K562 treated with DMSO at 1 percent for 4 hours (cell line): ENCODE results near the gene CCDC141. TPM values are rescaled to one million over a fixed set of nuclear protein-coding genes. Genes with fewer than 3 reads are reported as not detected.

Experiments
- total RNA-seq: library from RNA; unstranded; fragments of 300-600 nt; gene quantifications from 2 replicates; pipeline ENCODE4 v1.2.3, GENCODE V29; 2022; ENCODE audit not compliant: insufficient read depth

The CCDC141 gene
- not detected in 2 replicates for total RNA-seq

DNA sequence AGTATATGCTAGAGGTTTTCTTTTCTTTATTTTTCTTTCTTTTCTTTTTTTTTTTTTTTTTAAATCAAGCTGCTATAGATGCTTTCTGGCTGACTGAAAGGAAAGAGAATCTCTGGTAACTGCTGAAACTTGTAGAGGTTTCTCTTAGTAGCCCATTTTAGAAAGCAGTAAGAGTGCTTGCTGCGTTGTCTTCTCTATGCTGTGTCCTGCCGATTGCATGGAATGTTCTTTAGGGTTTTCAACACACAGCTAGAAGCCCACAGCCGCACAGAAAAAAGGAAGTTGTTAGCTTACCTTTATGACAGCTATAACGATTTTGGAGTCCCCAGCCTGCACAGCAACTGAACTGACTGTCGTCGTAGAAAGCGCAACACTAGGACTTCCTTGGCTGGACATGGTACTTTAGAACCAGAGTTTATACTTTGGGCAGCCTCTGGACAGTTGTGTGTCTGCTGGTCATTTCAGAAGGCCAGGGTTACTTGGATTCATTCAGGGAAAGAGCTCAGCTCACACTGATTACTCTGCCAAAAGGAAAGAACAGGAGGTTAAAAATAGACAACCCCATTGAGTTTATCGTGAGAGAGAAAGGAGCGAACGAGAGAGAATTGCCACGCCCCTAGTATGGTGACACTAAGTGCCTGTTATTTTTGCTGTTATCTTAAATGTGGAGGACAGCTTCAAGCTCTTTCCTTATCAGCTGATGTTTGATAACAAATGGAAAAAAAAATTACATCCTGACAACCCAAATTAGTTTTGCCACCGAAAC lies at the start of gene CCDC141:
Gene CCDC141 (minus strand): TSS at position 592 of the 766 bp plus-strand sequence. CDS start 196 bp downstream, at position 396.

GRCh38 chr2:178807227-178808008 lies 242.5 kb downstream of the CCDC141 start, which contains the start of gene TTN:
Gene TTN, minus strand, starts transcription at chr2:178807423. Its CDS starts 2,781 bp downstream, at chr2:178804642.

Other genes with a start within 250 kb of the CCDC141 start
- 0.07 and 0.10 TPM in 2 replicates for gene TTN, start 242.7 kb downstream of the CCDC141 start, total RNA-seq
- 0.44 and 1.0 TPM in 2 replicates for gene SESTD1, start 214.7 kb upstream of the CCDC141 start, total RNA-seq